Breast epithelium (tissue), 3 donors: Measurements from ENCODE around the gene NKD2.

Experiments used
- CTCF ChIP-seq, 3 donors: fragments of 450-650 bp; IDR thresholded peaks; one replicate each; pipeline ENCODE4 v1.5.1; 2016 to 2017; ENCODE audit warnings: antibody characterized with exemption in 3 of 3, mild to moderate bottlenecking in 3 of 3, moderate library complexity in 3 of 3
- POLR2A ChIP-seq: fragments of 450-650 bp; IDR thresholded peaks from one replicate; pipeline ENCODE4 v1.6.1; 2016; ENCODE audit warnings: antibody characterized with exemption, mild to moderate bottlenecking, moderate library complexity

- TF ChIP-seq POLR2A (no peak), CTCF (IDR thresholded peaks at IDR 0.05) (no peak)
Measured at GRCh38 chr5:1063661-1064382, 55.2 kb downstream of the NKD2 start.
